NCI-H446 (cell line): ENCODE data around the gene NECAP2.
A peak's percentile ranks its signal among the peaks of the same experiment; 100 is the strongest.

Experiments
- DNase-seq, 2 experiments: peaks; one replicate each; lab custom pipeline; 2025; lab: John Stamatoyannopoulos, UW

Gene NECAP2

DNA sequence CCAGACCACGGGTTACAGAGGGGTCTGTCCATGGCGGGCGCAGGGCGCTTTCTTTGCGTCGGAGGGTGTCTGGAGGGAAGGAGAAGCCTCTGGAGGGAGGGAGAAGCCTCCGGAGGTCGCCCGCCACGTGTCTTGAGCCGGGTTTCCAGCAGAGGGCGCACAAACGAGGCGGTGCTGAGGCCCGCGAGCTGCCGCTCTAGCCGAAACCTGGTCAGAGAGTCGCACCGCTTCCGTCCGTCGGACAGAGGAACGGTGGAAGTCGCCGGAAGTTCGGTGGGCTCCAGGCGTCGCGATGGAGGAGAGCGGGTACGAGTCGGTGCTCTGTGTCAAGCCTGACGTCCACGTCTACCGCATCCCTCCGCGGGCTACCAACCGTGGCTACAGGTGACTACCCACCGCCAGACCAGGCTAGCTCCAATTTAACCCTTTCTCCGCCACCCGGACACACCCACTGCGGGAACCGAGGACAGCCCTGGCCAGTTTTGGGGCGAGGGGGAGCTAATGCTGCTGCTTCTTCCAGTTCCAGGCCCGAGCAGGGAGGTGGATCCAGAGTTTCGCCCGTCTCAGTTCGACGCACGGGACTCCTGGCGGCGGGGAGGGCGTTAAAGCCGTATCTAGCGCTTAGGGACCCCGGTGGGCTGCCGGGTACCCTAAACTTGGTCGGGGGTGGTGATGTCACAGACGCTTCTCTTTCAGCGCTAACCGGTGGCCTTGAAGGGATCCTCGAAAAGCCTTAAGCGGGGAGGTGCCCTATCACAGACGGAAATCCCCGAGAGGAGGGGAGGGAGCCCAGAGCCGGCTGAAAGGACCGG, at the start of gene NECAP2:
TSS of gene NECAP2 (plus strand) at position 255 of the 812 bp plus-strand sequence. CDS start at position 293, 38 bp downstream.
- DNase-seq, result peak; percentile 90 to 98

GRCh38 chr1:16391411-16391810, 49.1 kb upstream of the NECAP2 start:
- DNase-seq, result no peak

DNA sequence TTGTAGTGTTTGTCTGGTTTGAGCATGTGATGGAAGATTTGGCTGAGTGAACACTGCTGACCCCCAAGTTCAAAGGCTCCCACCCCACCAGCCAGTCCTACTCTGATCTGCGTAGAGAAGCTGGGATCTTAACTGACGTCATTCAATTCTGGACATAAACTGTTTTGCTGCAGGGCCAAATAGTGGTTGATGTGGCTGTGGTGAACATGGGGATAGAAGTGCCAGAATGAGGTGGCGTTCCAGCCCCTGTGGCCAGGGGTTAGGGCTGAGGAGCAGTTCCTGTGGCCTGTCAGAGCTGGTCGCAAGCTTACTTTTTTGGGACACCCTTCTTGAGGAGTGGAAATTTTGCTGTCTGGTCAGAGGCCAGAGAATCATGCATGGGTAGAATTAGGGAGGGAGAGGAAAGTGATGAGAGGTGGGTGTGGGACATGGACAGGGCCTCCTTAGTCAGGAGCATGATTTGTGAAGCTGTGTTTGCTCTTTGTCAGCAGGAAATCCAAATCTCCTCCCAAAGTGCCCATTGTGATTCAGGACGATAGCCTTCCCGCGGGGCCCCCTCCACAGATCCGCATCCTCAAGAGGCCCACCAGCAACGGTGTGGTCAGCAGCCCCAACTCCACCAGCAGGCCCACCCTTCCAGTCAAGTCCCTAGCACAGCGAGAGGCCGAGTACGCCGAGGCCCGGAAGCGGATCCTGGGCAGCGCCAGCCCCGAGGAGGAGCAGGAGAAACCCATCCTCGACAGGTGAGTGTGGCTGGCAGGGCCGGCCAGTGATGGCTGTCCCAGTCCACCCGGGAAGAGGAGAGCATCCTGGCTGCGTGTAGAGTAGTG, 47.6 kb upstream of the NECAP2 start:
- no peak for DNase-seq

DNA sequence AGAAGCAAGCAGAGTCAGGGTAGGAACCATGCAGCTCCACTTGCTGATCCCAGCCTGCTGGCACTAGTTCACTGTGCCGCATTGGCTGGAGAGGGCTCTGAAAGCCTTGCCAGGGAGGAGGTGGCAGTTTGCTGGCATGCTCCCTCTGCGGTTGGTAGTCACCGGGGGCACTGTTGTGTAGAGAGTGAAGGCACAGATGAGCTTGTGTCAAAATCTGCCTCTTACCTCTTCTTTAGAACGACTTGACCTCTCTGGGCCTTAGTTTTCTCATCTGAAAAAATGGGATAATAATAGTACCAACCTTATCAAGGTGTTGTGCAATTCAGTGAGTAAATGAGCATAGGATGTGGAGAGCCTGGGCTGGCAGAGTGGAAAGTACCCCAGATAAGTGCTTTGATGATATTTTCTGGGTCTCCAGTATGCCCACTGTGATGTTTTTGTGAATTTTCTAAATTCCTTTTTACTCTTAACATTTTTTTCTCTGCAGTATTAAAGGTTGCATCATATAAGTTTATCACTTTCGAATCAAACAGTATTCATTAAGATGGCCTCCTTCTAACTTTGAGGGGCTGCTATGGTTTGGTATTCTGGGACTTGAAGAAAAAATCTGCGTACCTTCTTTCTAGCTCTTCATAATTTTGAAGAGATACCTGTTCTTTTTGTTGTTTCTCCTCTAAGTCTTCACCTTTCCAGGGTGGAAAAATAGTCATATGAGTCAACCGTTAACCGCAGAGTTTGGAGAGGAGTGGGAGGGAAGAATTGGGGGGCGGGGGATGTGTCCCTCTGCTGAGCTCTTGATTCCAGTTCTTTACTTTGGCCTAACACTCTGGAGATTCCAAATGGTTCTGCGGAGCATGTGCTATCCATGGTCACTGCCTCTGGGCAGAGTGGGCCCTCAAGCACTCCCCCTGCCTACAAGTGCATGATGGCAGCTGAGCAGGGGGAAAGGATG, 46.7 kb upstream of the NECAP2 start:
- DNase-seq, result no peak

DNA sequence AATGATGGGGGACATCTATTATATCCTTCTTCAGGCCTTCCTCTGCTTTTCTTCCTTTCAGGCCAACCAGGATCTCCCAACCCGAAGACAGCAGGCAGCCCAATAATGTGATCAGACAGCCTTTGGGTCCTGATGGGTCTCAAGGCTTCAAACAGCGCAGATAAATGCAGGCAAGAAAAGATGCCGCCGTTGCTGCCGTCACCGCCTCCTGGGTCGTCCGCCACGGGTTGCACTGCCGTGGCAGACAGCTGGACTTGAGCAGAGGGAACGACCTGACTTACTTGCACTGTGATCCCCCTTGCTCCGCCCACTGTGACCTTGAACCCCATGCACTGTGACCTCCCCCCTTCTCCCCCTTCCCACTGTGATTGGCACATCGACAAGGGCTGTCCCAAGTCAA, 45.5 kb upstream of the NECAP2 start:
- no peak for DNase-seq

DNA sequence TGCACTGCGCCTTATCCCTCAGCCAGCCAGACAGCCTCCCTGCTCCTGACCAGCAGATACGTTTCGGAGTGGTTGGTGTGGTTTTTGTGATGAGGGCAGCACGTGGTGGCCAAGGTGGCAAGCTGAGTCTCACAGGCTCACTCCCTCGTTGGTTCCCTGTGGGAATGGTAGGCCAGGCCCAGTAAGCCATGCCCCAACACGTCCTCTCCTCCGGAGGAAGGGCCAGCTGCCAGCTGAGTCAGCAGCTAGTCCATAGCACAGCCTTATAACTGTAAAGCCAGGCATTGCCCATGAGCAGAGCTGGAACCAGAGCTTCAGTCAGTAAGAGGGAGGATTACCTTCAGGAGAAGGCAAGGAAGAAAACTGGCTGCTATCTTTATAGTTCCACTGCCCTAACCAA, 43.9 kb upstream of the NECAP2 start:
- peak; percentile 56 to 88 for DNase-seq

DNA sequence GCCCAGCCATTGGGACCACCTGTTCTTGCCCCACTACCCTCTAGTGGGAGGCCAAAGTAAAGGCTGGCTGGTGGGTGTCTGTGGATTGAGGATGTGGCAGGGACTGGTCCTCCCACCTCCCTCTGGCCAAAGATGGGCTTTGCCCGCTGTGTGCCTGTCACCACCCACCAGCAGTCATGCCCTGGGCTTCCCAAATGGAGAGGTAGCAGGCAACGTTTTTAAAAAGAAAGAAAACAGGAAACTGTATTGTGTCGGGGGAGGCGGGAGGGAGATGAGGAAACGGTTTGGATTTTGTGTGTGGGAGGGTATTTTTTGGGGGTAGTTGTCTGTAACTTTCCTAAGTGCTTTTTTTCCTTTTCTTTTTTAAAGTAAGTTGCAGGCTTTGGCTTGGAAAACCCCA, 43.4 kb upstream of the NECAP2 start:
- no peak for DNase-seq

- DNase-seq, result peak; percentile 40 to 86
These were observed 42.1 kb upstream of the NECAP2 start for GRCh38 chr1:16398371-16398953.

DNA sequence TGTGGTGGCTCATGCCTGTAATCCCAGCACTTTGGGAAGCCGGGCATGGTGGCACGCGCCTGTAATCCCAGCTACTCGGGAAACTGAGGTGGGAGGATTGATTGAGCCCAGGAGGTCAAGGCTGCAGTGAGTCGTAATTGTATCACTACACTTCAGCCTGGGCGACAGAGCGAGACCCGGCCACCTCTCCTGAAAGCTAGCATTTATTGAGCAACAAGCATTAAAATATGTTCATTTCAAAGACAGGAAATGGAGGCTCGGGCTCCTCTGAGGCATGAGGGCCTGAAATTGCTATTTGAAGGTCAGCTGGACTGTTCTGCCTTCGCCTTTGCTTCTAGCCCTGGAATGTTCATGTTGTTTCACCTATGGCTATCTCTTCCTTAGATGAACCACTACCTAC, 37.8 kb upstream of the NECAP2 start:
- DNase-seq, result no peak

GRCh38 chr1:16405441-16405840, 35.1 kb upstream of the NECAP2 start:
- DNase-seq, result no peak

- no peak for DNase-seq
These were observed 33.7 kb upstream of the NECAP2 start for GRCh38 chr1:16406868-16407267.

DNA sequence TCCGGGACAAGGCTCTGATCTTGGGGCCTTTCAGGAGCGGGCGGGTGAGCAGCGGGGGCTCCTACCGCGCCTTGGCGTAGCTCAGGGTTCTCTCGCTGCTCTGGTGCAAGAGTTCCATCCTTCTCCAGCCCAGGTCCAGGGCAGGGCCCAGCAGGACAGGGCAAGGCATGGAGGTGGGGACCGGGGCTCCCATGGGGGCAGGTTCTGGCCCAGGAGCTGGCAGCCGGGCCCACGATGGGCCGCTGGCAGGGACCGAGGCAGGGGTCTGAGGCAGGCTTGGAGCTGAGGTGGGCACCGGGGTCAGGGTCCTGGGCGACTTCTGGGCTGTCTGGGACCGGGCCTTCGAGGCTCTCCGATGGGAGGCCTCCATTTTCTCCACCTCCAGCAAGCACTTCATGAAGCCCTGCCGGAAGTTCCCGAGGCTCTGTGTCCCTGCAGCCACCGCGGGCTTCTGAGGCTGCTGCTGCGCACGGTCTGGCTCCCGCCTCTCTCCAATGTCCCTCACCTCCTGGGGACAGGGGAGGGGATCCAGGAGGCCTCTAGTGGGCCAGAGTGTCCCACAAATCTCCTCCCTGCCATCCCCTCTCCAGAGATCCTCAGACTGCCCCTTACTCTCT, 30.9 kb upstream of the NECAP2 start:
- no peak for DNase-seq

DNA sequence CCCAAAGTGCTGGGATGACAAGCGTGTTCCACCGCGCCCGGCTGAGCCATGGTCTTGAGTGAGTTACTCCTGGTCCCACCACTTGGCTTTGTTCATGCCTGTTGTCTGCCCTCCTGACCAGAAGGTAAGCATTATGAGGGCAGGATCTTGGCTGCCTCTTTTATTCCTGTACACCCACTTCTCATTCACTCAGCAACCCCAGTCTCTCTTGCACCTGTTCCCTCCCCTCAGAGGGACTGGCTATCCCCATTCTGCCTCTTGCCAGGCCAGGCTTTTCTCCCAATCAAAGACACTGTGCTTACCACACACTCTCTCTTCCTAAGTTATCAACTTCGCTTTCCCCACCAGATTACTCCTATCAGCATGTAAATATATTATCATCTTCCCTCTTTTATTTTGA, 29.7 kb upstream of the NECAP2 start:
- no peak for DNase-seq

GRCh38 chr1:16413191-16413590, 27.3 kb upstream of the NECAP2 start:
- no peak for DNase-seq

GRCh38 chr1:16418823-16419425, 21.6 kb upstream of the NECAP2 start:
- no peak for DNase-seq

DNA sequence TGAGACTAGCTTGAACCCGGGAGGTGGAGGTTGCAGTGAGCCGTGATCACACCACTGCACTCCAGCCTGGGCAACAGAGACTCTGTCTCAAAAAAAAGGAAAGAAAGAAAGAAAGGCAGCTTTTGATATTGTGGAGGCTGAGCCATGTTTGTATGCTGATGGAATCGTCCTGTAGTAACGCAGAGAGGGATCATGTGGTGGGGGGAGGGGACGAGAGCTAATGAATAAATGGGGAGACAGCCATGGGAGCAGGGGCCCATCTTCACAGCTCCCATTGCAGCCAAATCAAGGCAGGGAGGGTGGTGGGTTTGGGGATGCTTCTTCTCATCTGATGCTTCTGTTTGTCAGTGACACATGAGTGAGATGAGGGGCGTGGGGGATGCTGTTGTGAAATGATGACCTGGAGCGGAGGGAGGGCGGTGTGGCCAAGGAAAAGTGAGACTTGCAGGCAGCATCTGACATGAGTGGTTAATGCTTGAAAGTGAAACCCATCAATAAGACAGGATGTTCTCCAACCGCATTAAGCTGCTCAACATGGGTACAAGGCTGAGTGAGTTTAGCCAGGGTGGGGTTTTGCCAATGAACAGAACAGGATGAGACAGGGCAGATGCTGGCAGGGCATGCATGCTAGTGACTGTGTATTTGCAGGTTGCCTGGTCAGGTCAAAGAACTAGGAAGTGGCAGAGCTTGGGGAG, 20.0 kb upstream of the NECAP2 start:
- no peak for DNase-seq

- no peak for DNase-seq
These were observed 19.3 kb upstream of the NECAP2 start for GRCh38 chr1:16421201-16421600.

DNA sequence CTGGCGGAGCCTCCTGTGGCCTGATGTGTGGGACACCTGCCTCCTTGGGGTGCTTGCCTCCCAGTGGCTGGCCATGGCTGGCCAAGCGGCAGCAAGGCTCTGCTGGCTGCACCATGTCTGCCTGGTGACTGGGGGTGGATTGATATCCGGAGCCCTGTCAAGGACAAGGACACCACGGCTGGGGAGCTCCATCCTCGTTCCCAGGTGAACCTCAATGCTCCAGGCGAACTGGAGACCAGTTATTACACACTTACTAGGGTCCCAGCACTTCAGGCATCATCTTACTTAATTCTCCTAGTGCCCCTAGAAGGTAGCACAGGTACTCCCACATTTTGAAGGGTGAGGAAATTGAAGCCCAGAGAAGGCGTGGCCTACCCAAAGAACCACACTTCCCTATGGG, 18.5 kb upstream of the NECAP2 start:
- no peak for DNase-seq

DNA sequence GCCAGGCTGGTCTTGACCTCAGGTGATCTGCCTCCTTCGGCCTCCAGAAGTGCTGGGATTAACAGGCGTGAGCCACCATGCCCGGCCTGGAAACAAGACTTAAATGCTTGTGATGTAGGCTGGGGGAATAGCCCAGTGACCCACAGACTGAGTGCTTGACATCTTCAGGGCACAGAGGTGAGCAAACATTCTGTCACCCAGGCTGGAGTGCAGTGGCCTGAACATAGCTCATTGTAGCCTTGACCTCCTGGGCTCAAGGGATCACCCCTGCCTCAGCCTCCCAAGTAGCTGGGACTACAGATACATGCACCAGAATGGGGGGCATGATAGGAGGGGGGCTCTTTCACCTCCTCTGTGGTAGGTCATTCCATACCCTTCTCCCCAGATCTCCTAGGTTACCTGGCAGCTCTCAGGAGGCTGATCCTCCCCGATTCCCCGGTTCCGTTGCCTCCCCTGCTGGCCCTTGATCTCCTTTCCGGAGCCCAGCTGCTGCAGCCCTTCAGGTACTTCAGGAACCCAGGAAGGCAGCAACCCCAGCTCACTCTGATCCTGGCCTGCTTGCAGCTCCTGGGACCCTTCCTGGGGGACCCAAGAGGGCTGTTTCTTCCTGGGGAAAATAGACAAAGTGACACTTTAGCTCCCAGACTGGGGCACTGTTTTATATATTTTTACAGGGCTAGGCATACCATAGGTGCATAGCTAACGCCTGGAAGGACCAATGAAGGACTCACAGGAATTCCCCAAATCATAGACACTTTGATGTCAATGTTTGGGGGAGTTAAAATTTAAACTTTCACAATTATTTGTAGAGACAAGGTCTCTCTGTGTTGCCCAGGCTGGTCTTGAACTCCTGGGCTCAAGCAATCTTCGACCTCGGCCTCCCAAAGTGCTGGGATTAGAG, 15.1 kb upstream of the NECAP2 start:
- DNase-seq, result no peak
